Hepatic stellate cell (primary cell): ENCODE data around the gene HES6.
A peak's percentile ranks its signal among the peaks of the same experiment; 100 is the strongest.

Experiments
- DNase-seq: peaks from one replicate; pipeline ENCODE4 v3.0.0; 2011; ENCODE audit warnings: low spot score

The HES6 gene, protein sequence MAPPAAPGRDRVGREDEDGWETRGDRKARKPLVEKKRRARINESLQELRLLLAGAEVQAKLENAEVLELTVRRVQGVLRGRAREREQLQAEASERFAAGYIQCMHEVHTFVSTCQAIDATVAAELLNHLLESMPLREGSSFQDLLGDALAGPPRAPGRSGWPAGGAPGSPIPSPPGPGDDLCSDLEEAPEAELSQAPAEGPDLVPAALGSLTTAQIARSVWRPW

DNA sequence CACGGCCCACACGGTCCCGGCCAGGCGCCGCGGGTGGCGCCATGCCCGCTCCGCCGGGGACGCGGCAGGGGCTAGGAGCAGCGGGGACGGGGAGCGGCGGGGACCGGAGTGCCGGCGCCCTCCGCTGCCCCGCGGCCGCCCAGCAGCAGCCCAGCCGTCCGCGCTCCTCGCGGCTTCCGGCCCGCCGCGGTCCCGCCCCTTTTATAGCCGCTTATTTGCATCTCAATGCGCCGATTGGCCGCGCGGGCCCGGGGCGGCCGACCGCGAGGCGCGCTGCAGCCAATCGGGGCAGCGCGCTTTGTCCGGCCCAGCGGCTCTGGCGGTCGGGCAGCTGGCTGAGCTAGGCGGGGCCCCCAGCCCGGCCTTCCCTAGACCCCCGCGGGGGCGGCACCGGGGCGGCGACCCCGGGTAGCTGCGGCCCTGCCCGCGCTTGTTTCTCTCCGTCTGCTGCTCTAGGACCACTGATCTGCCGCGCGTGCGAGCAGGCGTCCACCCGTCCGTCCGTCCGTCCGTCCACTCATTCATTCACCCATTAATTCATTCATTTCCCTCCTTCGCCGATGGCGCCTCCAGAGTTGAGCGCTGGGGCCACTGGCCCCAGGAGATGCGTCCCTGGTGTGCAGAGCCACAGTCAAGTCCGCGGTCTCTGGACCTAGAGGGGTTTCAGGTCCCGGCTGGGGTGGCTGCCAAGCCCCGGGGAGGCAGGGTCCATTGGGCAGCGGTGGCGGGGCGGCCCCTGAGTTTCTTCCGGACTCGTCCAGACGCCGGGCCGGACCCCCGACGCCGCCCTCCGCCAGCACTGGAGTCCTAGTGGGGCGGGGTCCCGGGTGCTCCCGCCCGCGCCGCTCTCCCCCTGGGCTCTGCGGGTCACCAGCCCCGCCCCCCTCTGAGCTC lies at the start of gene HES6:
HES6 (minus strand) TSS at position 176 of the 894 bp plus-strand sequence; CDS start at position 43, 133 bp downstream.
- DNase-seq = peak; percentile 99

DNA sequence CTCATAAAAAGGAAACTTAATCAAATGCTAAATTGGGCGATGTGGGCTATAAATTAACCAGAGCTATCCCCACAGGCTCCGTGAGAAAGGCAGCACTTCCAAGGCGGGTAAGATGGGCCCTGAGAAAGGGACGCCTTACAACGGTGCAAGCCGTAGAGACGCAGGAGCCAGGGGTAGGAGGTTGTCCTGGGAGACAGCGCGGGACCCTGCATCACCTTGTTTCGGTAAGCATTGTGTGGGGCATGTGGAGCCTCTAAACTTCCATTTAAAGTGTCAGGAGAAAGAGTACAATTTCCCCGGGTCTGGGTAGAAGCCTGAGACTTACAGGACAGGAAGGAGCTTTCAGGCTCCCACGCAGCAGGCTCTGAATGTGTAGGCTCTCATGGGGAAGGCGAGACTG lies 49.7 kb upstream of the HES6 start:
- DNase-seq = no peak

DNA sequence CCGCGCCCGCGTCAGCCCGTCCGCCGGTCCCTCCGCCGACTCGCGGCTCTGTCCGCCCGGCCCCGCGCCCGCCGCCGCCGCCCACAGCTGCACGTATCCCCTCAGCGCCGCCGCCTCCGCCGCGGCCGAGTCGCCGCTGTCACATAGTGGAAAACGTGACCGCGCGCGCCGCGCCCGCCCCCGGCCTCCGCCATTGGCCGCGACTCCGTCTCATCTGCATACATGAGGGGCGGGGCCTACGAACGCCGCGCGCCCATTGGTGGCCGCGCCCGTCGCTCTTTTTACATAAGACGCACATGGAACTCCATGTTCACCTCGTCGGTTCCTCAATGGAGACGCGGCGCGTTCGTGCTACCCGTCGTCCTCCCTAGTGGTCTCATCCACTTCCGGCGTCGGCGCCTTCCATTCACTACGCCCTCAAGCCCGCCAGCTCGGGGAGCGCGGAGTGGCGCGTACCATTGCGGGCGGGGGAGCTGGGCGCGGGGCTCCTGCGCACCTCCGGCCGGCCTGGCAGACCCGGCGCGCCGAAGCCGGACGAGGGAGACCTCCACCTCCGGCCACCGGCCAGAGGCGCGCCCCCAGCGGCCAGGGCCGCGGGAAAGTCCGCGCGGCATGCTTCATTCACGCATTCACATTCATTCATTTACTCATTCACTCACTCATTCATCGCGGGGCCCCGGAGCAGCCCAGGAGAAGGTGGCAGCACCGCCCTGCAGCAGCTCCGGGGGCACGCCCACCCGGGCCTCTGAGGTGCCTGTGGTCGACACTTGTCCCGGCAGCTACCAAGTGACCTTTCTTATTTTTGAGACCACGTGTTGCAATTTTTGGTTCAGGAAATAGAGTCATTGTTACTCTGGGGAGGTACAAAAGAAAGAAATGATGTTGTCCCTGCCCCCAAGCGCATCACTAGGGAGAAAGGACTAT lies 49.1 kb upstream of the HES6 start:
- peak; percentile 97 for DNase-seq

DNA sequence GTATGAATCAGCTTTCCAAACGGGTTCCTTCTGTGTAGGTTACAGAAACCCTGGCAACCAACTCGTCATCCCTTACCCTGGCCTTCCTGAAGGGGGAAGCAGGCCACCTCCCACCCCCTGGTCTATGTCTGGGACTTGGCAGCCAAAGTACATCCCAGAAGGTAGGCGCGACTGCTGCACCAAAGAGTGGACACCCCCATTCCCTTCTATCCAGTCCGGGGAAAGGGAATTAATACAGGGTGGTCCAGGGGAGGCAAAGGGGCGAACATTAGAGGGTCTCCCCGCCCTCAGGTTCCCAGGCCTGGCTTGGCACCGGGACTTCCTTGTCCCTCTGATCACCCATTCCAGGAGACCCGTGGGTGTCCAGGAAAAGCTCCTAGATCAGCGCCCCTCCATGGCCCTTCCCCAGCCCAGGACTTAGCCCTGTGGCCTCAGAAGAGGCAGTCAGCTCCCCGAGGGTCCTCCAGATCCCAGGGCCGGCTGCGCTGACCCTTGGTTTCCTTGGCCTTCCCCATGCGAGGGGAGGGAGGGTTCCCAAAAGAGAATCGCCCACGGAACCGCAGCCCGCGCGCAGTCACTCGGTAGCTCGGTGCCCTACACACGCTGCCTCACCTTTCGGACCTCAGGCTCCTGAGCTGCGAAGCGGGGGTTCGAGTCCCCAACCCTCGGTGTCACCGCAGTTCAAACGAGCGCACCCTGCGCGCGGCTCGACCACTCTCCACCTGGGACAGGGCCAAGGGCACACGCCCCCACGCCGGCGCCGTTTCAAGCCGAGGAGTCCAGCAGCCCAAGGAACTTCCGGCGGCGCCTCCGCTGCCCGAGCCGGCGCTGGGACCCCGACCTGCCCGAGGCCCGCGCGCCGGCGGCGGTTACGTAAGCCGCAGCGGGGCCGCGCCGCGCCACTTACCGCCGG lies 48.2 kb upstream of the HES6 start, which contains the start of gene PER2:
PER2 (minus strand) TSS at position 874 of the 913 bp plus-strand sequence. CDS start 10,674 bp downstream, outside the sequence.
- DNase-seq = peak; percentile 90

DNA sequence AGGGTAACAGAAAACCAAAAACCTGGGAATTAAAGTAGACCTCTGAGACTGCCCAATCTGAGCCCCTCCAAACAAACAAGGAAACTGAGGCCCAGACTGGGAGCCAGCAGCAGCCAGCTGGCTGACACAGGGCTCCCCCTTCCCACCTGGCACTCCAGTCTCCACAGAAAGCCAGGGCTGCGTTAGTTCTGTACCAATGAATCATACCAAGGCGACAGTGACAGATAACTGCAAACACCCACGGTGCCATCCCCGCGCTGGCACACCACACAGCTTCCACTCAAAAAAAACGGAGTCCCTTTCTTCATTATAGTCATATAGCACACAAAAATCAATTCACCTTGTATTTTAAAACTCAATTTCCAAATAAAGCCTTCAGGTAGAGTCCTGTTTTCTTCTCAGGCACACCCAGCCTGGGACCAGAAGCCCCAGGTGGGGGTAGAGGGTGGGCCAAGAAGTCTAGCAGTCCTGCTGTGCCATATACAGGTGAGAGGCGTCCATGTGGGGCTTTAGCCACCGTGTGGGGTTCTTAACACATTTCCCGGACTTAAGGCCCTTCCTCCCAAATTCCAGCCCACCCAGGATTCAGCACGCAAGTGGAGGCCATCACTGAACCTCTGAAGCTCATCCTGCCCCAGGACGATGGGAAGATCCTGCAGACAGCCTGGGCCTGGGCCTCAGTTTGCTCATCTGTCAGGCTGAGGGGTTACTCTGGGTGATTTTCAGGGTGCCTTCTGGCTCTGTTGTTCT lies 47.3 kb upstream of the HES6 start:
- DNase-seq = no peak

DNA sequence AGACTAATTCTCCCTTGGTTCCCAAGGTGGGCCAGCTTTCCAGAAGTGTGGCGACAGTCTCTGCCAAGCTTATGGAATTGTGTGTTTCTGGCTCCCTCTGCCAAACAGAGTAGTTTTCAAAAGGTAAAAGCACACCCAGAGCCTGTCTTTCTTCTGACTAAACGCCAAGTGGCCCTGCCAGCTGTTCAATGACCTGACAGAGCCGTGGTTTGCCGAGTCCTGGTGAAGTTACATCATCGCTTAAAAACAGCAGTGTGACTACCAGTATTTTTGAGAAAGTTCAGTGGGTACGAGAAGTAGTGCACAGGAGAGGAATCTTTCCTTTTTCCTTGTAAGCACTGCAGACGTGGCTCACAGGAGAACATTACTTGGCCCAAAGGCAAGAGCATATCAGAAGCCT lies 46.7 kb upstream of the HES6 start:
- DNase-seq = peak; percentile 80

DNA sequence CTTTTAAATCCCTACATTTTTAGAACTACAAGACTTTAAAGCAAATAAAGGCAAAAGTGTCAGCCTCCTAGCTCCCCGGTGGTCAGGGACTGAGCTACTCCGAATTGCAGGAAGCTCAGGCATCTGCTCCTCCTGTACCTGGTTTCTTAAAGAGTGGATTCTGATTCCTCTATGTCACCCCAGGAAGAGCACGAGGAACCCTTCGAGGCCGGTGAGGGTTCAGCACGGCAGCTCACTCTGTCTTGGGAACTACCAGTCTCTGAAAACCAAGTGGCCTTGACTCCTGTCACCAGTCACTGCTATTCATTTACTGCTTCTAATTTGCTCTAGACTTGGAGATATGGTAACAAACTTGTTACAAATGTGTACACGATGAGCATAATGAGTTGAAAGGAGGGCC lies 46.3 kb upstream of the HES6 start:
- DNase-seq = no peak

DNA sequence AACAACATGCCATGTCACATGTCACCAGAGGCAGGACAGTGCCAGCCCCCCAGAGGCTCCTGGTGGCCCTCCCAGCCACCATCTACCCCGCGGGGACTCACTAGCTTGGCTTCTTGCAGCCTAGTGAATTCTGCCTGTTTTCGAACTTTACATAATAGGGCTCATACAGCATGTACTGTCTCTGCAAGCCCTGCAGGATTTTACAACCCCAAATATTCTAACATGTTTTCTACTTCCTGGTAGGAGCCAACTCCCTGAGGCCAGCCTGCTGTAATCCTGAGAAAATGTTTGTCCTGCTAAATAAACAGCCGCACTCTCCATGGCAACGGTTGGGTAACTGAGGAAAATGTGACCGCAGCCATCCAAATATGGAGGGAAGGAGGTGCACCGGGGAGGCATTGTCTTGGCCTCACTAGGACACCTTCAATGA lies 45.8 kb upstream of the HES6 start:
- peak; percentile 92 for DNase-seq

DNA sequence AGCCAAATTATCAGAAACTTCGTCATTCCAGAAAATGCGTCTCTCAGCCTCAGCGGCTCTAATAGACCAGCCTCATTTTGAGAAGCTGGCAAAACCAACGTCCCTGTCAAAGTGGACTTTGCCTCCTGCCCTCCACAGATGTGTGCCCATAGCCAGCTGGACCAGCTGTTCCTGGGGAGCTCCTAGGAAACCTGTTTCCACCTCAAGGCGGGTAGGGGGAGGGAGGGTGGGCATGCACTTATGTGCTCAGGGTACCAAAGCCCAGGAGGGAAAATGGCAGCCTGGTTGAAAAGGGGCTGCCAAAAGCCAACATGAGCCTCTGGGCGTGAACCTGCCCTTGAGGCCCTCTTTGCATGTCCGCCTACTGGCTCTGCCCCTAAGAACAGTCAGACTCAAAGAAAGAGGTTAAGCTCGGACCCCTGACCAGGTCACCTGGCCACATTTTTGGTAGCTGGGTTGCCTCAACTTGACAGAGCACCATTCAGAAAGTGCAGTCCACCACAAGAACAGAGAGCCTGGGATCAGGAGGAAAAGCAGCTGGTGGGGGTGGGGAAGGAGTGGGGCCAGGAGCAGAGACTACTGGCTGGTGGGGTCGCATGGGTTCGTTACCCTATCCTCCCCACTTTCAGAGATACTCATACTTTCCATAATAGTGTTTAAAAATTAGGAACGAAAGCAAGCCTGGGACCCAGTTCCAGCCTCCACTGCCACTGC lies 45.1 kb upstream of the HES6 start:
- DNase-seq = no peak

DNA sequence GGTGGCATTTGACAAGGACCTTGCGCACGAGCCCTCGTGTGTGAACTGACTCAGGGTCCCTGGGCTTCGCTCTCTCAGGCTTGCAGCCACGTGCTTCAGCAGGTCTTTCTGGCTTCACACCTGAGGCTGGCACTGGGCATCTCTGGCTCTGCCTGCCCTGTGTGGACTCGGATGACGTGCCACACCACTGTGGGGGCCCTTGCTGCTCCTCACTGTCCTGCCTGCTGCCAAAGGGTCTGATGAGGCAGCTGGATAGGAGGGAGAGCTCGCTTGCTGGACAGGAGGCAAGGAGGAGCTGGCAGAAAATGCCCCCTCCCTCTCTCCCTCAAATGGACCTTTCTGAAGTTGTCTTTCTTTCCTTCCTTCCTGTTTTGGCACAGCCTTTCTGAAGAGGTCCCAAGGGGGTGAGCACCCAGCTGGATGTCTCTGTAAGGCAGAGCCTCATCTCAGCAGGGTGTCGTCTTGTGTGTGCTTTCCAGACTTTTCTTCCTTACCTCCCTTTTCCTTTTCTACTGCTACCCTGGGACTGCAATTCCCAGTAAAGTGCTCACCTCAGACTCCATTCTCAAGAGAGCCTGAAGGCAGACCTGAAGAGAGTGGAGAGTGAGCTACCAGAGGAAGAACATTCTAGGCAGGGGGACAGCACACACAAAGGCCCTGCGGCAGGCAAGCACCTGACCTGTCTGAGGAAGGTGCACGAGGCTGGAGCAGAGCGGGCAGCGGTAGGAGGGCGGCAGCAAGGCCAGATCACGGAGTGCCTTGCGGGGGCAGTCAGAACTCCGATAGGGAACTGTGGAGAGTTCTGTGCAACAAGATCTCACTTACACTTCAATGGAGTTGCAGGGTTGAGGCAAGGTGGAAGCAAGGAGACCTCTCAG lies 43.3 kb upstream of the HES6 start:
- DNase-seq = no peak

DNA sequence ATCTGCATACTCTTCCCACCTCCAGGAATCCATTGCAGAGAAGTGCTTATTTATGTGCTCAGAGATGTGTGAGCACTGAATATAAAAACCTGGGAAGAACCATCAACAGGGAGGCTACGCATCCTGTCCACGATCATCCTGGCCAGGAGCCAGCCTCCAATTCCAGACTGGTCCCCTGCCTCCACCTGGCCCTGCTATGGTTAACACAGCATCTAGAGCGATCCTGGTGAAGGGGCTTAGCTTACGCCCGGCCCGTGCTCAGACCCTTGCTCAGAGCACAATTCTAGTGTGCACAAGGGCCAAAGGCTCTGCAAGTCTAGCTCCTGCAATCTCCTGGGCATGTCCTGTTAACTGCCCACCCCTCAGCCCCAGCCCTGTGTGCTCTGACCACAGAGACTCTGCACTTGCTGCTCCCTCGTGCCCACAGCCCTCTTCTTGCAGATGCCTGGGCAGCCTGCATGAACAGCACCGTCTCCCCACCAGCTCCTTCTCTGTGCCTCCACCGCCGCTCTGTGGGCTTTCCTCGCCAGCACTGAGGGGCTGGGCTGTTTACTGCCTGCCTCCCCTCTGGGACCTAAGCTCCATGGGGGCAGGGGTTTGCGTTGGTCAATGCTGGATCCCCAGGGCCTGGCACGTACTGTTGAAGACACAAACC lies 42.1 kb upstream of the HES6 start:
- no peak for DNase-seq

DNA sequence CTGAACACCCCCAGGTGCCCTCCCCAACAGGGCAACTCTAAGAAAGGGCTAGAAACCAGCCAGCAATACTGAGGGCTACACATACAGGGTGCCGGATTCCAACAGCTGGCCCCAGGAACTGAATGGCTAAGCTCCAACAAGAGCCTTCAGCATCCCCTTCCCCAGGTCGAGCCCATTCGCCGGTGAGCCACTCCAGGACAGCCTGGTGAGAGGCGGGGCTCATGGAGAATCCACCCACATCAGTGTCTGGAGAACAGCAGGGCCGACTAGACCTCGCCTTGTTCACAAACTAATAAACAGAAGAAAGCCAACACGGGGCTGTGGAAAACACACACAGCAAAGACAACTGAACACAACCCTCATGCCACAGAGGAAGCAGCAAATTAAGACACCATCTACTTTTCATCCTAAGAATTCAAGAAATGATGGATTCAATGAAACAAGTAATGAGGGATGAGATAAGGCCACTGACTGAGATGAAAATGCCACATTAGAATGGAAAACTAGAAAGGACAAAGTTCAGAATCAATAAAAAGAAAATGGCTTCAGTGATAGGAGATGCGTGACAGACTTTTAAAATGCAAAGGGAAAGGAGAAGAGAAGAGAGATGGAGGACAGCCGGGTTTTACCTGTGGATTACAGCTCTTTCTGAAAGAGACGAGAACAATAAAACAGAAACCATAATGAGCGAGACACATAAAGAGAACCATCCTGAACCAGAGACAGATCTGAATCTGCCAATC lies 40.4 kb upstream of the HES6 start:
- no peak for DNase-seq

DNA sequence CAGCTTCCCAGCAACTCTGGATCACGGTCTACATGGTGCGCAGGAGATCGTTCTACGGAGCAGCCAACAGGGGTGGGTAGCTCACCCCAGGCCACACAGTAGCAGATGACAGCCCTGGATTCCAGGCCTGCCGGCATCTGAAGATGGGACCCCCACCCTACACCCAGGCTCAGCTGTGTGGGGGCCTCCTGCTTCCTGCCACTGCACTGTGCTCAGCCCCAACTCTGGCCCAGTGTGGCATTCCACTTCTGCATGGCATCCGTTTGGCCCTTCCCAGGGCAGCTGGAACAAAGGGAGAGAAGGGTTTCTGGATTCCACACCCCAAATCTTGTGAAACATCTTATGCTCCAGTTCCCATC lies 39.5 kb upstream of the HES6 start:
- no peak for DNase-seq

DNA sequence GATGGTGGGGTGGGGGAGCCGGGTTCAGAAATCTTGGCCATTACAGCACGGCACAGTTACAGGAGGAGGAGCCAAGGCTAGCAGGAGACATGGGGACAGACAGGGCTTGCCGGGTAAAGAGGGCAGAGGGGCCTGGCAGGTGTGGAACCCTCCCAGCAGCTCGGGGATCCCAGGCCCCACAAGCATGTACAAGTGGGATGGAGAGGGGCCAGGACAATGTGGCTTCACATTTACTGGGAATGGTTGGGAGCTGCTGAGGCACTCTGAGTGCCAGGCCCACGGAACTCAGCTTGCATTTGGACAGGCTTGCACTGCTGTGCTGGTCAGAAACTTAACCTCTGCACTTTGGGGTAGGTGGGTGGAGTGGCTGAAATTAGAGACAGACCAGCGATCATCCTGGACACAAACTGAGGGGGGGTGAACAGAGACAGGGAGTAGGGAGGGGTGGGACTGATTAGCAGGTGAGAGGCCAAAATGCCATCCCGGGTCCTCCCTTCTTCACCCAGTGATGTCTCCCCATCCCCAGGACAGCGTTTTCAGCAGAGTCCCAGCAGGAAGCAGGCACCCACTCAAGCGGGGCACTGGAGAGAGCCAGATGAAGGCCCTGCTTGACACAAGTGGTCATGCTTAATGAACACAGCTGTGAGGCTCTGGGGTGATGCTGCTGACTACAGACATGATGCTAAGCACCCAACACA lies 38.9 kb upstream of the HES6 start:
- DNase-seq = no peak

DNA sequence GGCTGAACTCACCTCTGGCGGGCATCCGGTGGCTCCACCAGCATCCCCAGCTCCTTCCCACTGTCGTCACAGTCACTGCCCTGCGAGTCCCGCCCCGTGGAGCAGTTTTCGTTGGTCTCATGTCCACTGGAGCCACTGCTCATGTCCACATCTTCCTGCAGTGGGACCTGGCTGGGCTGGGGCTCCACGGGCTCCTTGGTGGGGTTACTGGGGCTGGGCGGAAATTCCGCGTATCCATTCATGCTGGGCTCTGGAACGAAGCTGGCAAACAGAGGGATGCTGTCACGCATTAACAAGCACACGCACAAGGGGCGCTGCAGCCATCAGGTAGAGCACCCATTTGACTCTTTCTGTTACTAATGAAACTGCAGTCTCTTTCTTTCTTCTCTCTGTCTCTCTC lies 37.9 kb upstream of the HES6 start:
- no peak for DNase-seq

DNA sequence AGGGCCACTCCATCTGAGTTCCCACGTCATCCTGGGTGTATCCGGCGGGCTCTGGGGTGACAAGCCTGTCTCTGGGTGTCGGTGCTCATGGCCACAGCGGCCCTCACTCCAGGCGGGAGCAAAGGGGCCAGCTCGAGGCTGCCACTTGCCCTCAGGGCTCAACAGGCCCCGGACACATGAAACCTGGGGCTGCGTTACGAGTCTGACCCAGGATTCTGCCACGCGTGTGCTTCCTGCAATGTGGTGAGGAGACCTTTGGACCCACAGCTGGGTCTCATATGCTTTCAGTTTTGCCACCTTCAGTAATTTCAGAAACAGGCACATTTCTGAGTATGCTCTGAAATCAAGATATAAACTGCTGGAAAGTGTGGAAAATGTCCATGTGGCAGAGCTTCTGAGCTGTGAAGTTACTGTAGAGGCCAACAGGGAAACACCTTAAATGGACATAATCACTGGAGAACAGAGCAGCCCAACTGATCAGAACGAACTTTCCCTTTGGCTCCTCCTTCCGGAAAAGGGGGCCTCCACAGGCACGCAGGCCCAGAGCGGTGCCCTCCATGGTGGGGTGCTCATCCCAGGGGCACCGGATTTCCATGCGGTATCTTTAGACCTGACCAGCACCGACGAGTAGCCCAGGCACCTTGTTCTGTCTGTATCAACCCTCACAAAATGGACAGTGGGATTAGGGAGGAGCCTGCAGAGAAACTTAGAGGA lies 34.5 kb upstream of the HES6 start:
- no peak for DNase-seq
